Measurements from ENCODE around the gene SASH1.

DNA sequence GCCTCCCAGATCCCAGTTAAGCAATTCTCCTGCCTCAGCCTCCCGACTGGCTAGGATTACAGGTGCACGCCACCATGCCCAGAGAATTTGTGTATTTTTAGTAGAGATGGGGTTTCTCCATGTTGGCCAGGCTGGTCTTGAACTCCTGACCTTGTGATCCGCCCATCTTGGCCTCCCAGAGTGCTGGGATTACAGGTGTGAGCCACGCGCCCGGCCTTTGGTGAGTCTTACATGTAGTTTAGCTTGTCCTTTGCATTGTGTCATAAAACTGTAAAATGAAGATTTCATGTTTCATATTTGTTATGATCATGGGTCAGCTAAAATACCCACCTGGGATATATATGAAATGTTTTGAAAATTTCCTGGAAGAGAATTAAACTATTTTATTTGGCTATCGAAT is 183.5 kb downstream of the SASH1 start:
- TF ChIP-seq CTCF (conservative IDR thresholded peaks at IDR 0.05 in 1 of 2, IDR thresholded peaks at IDR 0.05 in 1 of 2; ENCODE audit: low read depth in 1 of 2, low read length in 2 of 2) (no peak), EZH2 (IDR thresholded peaks at IDR 0.05; ENCODE audit: low read length, missing control alignments) (no peak)
